C4-2B (cell line): ENCODE measurements around the gene IFITM5.
"Not testable (repeated sequence)": the region's sequence is repeated elsewhere in the genome, so short reads cannot be mapped to it uniquely, and the experiment has no call there.

Experiments used
- H3K27ac ChIP-seq: fragments of 450-650 bp; 2 replicates; pipeline ENCODE4 v1.5.1; 2017
- ZFX ChIP-seq: fragments of 450-650 bp; IDR thresholded peaks from 2 replicates; pipeline ENCODE4 v1.6.1; 2017
- TF ChIP-seq, protein P1 (sequence below): fragments of 450-650 bp; conservative IDR thresholded peaks from 2 replicates; pipeline ENCODE4 v1.5.1; 2017; ENCODE audit warnings: mild to moderate bottlenecking

IFITM5 gene

GRCh38 chr11:269146-269890 lies 30.0 kb downstream of the IFITM5 start:
- TF ChIP-seq ZFX: no peak
- TF ChIP-seq, protein P1, sequence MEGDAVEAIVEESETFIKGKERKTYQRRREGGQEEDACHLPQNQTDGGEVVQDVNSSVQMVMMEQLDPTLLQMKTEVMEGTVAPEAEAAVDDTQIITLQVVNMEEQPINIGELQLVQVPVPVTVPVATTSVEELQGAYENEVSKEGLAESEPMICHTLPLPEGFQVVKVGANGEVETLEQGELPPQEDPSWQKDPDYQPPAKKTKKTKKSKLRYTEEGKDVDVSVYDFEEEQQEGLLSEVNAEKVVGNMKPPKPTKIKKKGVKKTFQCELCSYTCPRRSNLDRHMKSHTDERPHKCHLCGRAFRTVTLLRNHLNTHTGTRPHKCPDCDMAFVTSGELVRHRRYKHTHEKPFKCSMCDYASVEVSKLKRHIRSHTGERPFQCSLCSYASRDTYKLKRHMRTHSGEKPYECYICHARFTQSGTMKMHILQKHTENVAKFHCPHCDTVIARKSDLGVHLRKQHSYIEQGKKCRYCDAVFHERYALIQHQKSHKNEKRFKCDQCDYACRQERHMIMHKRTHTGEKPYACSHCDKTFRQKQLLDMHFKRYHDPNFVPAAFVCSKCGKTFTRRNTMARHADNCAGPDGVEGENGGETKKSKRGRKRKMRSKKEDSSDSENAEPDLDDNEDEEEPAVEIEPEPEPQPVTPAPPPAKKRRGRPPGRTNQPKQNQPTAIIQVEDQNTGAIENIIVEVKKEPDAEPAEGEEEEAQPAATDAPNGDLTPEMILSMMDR: peak; percentile 29; the same call in 1 of the 2 replicates
- no peak overlapping the region for H3K27ac ChIP-seq

DNA sequence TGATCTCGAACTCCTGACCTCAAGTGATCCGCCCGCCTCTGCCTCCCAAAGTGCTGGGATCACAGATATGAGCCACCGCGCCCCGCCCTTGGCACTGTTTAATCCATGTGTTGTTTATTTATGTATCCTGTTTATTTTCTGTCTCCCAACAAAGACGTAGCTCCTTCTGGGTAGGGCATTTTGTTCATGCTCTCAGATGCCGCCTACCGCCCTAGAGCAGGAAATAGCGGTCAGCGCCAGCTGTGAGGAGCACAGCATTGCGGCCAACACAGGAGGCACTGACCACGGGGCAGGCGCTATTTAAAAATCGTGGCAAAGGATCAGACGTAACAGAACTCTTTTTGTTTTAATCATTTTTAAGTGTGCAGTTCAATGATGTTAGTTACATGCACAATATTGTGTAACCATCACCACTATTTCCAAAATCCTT lies 30.6 kb downstream of the IFITM5 start:
- not testable (repeated sequence) for H3K27ac ChIP-seq
- TF ChIP-seq, protein P1: peak; percentile 48

GRCh38 chr11:267491-267994 lies 31.8 kb downstream of the IFITM5 start:
- H3K27ac ChIP-seq: peak overlapping the region; percentile 30
- no peak for TF ChIP-seq ZFX
- TF ChIP-seq, protein P1: no peak

GRCh38 chr11:266676-267439 lies 32.5 kb downstream of the IFITM5 start:
- no peak overlapping the region for H3K27ac ChIP-seq
- TF ChIP-seq ZFX: no peak
- TF ChIP-seq, protein P1: no peak

DNA sequence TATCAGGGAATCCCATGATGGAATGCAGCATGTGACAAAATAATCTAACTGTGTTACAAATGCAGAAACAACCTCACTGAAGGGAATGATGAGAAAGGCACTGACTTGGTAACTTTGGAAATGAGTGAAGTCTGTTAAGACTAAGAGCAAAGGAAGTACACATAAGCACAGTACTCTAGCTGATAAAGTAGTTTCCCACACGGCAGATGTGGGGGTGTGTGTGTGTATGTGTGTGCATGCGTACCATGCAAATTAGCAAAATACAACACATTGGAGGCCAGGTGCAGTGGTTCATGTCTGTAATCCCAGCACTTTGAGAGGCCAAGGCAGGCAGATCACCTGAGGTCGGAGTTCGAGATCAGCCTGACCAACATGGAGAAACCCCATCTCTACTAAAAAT lies 37.7 kb downstream of the IFITM5 start:
- H3K27ac ChIP-seq: no peak overlapping the region
- no peak for TF ChIP-seq ZFX

DNA sequence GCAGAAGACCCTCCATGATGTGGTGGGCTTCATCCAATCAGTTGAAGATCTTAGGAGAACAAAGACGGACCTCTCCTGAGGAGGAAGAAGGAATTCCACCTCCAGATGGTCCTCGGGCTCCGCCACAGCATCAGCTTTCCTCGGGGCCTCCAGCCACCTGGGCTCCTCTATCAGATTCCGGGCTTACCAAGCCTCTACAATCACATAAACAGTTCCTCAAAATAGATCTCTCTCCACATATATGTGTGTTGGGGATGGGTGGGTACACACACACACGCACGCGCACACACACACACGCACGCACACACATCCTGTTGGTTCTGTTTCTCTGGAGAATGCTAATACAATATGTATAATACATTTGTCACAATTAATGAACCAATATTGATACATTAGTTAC lies 39.9 kb downstream of the IFITM5 start:
- TF ChIP-seq, protein P1: no peak
- no peak for TF ChIP-seq ZFX
- no peak overlapping the region for H3K27ac ChIP-seq

DNA sequence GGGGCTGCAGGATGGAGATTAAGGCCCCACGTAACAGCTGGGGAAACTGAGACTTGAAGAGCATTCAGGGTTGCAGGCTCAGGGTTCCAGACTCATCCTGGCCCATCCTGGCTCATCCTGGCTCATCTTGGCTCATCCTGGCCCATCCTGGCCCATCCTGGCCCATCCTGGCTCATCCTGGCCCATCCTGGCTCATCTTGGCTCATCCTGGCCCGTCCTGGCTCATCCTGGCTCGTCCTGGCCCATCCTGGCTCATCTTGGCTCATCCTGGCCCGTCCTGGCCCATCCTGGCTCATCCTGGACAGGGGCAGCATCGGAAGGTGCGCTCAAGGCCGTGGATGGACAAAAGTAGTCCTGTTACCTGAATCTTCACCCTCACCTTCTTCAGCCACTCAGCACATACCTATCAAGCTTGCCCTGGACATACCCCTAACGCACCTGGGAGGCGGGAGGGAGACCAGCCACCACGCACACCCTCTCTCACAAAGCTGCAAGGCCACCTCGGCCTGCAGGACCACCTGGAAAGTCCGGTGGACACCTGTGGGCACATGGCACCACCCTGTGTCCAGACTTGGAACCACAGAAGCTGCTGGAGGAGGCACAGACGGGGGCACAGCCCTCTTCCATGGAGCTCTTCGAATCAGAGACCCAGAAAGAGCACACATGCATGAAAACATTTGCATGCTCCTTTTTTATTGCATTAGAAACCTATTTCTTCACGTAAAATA lies 41.4 kb downstream of the IFITM5 start:
- no peak overlapping the region for H3K27ac ChIP-seq
- TF ChIP-seq, protein P1: no peak; the same call in 1 of the 2 replicates
- no peak for TF ChIP-seq ZFX
